GM12878 (cell line): ENCODE measurements around the gene RCOR2. TPM values are rescaled to one million over a fixed set of nuclear protein-coding genes. Genes with fewer than 3 reads are reported as not detected.

Source experiments
- ATAC-seq: fragments of 200-7000 bp; cut with Tn5 transposase; 3 replicates; pipeline ENCODE4 v1.9.1; 2020; ENCODE audit warnings: mild to moderate bottlenecking, moderate library complexity
- BruUV-seq: library from RNA; stranded (reverse); fragments of 400-500 nt; replicated peaks from 2 replicates; lab custom pipeline; 2021; lab: Mats Ljungman, UMichigan
- CTCF ChIA-PET: fragments of 300-600 bp; sonication (Branson Sonifier 250); formaldehyde crosslinking; extraction: SDS; loops from one replicate; lab custom pipeline; 2021; ENCODE audit warnings: inconsistent platforms; lab: Yijun Ruan, JAX
- POLR2A ChIA-PET: fragments of 350-600 bp; formaldehyde crosslinking; extraction: SDS; loops from one replicate; lab custom pipeline; 2021; ENCODE audit warnings: inconsistent platforms; lab: Charles Lee
- RAD21 ChIA-PET: fragments of 300-600 bp; sonication (Branson Sonifier 250); formaldehyde crosslinking; loops from one replicate; lab custom pipeline; 2023; ENCODE audit warnings: antibody characterized with exemption; ENCODE audit not compliant: unreplicated experiment; lab: Charles Lee
- SMC1A ChIA-PET: fragments of 300-600 bp; sonication (Branson Sonifier 250); formaldehyde crosslinking; loops from one replicate; lab custom pipeline; 2023; ENCODE audit not compliant: unreplicated experiment, uncharacterized antibody; lab: Charles Lee
- DNase-seq: peaks from one replicate; pipeline ENCODE4 v3.0.0-alpha.2; 2011; ENCODE audit warnings: low read depth, low spot score
- FAIRE-seq: peaks from 3 replicates; lab custom pipeline; 2011; peaks lifted over from hg19 to GRCh38; lab: Jason Lieb, UNC
- H2AFZ ChIP-seq: 2 replicates; pipeline ENCODE4 v1.6.0; 2011; ENCODE audit warnings: low read depth, low read length, control low read depth; ENCODE audit not compliant: control insufficient read depth
- H3K27ac ChIP-seq: 2 replicates; pipeline ENCODE4 v1.5.1; 2011; ENCODE audit warnings: control low read depth; ENCODE audit not compliant: control insufficient read depth, insufficient read depth
- H3K27me3 ChIP-seq, 2 experiments: replicated peaks in 1 of 2; 2 replicates each; pipeline versions ENCODE4 v1.6.0 to v1.6.1; 2011; ENCODE audit warnings: low read length in 1 of 2; ENCODE audit not compliant: control insufficient read depth in 2 of 2, insufficient read depth in 2 of 2
- H3K36me3 ChIP-seq, 2 experiments: 2 replicates each; pipeline ENCODE4 v1.5.1; 2011; ENCODE audit warnings: low read length in 1 of 2; ENCODE audit not compliant: control insufficient read depth in 2 of 2, insufficient read depth in 2 of 2
- H3K4me1 ChIP-seq: 2 replicates; pipeline ENCODE4 v1.6.1; 2011; ENCODE audit warnings: mild to moderate bottlenecking, low read length, moderate library complexity, mixed read lengths; ENCODE audit not compliant: control insufficient read depth, insufficient read depth
- H3K4me2 ChIP-seq: 2 replicates; pipeline ENCODE4 v1.6.0; 2011; ENCODE audit warnings: control low read depth; ENCODE audit not compliant: control insufficient read depth, insufficient read depth
- H3K4me3 ChIP-seq: fragments of 200-600 bp; sonication (generic); 2 replicates; pipeline ENCODE4 v1.5.1; 2016
- H3K79me2 ChIP-seq: 2 replicates; pipeline ENCODE4 v1.6.0; 2011; ENCODE audit warnings: low read length; ENCODE audit not compliant: control insufficient read depth, insufficient read depth
- H3K9ac ChIP-seq: 2 replicates; pipeline ENCODE4 v1.8.0; 2011; ENCODE audit warnings: low read length, control low read depth, mixed read lengths; ENCODE audit not compliant: control insufficient read depth, insufficient read depth
- H3K9me3 ChIP-seq: replicated peaks from 3 replicates; pipeline ENCODE4 v1.5.1; 2011; ENCODE audit warnings: mild to moderate bottlenecking, low read length; ENCODE audit not compliant: control insufficient read depth, insufficient read depth
- H4K20me1 ChIP-seq: 2 replicates; pipeline ENCODE4 v1.6.0; 2011; ENCODE audit not compliant: control insufficient read depth, insufficient read depth
- BCL11A ChIP-seq: IDR thresholded peaks from 2 replicates; pipeline ENCODE4 v1.6.1; 2011; ENCODE audit warnings: low read depth, low read length
- CHD2 ChIP-seq: IDR thresholded peaks from 2 replicates; pipeline ENCODE4 v1.6.1; 2011; ENCODE audit warnings: low read depth, low read length, improper control_type of control experiment, borderline replicate concordance
- CHD4 ChIP-seq: fragments of 200-600 bp; sonication (generic); IDR thresholded peaks from 2 replicates; pipeline ENCODE4 v1.6.1; 2016; ENCODE audit warnings: mild to moderate bottlenecking
- CUX1 ChIP-seq: IDR thresholded peaks from 2 replicates; pipeline ENCODE4 v1.6.1; 2012; ENCODE audit warnings: improper control_type of control experiment, low read depth, low read length; ENCODE audit not compliant: insufficient replicate concordance
- IRF4 ChIP-seq: IDR thresholded peaks from 2 replicates; pipeline ENCODE4 v1.6.1; 2011; ENCODE audit warnings: low read depth, low read length
- MYC ChIP-seq: IDR thresholded peaks from 2 replicates; pipeline ENCODE4 v1.6.1; 2011; ENCODE audit warnings: mild to moderate bottlenecking, low read length, moderate library complexity, inconsistent platforms; ENCODE audit not compliant: insufficient read depth, insufficient replicate concordance, insufficient read length, severe bottlenecking
- PAX5 ChIP-seq: IDR thresholded peaks from 2 replicates; pipeline ENCODE4 v1.6.1; 2011; ENCODE audit warnings: low read depth, low read length, borderline replicate concordance
- POLR2AphosphoS2 ChIP-seq: IDR thresholded peaks from 2 replicates; pipeline ENCODE4 v1.6.1; 2011; ENCODE audit warnings: low read depth, mild to moderate bottlenecking, low read length, improper control_type of control experiment, moderate library complexity
- RAD51 ChIP-seq: fragments of 450-650 bp; IDR thresholded peaks from 2 replicates; pipeline ENCODE4 v1.6.1; 2016; ENCODE audit warnings: moderate library complexity, mild to moderate bottlenecking, inconsistent platforms
- RFX5 ChIP-seq: IDR thresholded peaks from 2 replicates; pipeline ENCODE4 v1.6.1; 2011; ENCODE audit warnings: low read depth, low read length, improper control_type of control experiment
- TCF12 ChIP-seq: IDR thresholded peaks from 2 replicates; pipeline ENCODE4 v1.6.1; 2011; ENCODE audit warnings: low read depth, mild to moderate bottlenecking, low read length
- WGBS: methylation state at CpG from one replicate; pipeline ENCODE4 v1.1.6; 2016; ENCODE audit warnings: low lambda C conversion rate; ENCODE audit not compliant: insufficient replicate concordance, insufficient coverage; ENCODE audit errors: missing lambda C conversion rate; 5-methylcytosine and 5-hydroxymethylcytosine counted together
- in situ Hi-C: fragments of 300-500 bp; cut with MboI; formaldehyde crosslinking; loops from 9 replicates; pipeline ENCODE4 v1.14.3; 2018; ENCODE audit warnings: mixed read lengths
- intact Hi-C: fragments of 100-400 bp; cut with micrococcal nuclease; formaldehyde crosslinking; loops from one replicate; pipeline ENCODE4 v1.14.2; 2022; ENCODE audit not compliant: unreplicated experiment
- polyA plus RNA-seq, 11 experiments: library from polyadenylated mRNA; depleted of rRNA in 4 of 11; unstranded in 6 of 11; stranded (reverse) in 5 of 11; fragments of >200 nt; fragmentation: Nextera tagmentation in 4 of 11; fragmentation: Illumina TruSeq in 1 of 11; extraction: Ambion mirVana in 4 of 11; extraction: Trizol in 1 of 11; gene quantifications; 1 replicate in 1 of 11; 2 replicates in 10 of 11; pipeline versions ENCODE4 v1.2.1 to v1.2.3, GENCODE V29; 2011 to 2016; ENCODE audit warnings: inconsistent platforms in 2 of 11, missing spikeins in 2 of 11, low read depth in 1 of 11
- total RNA-seq, 4 experiments: library from RNA; depleted of rRNA in 3 of 4; stranded (reverse); fragments of >200 nt in 3 of 4; fragmentation: Illumina TruSeq in 1 of 4; extraction: Trizol in 1 of 4; gene quantifications; 2 replicates each; pipeline versions ENCODE4 v1.2.1 to v1.2.3, GENCODE V29; 2013 to 2021
- TF ChIP-seq, protein P1 (sequence below): IDR thresholded peaks from 2 replicates; pipeline ENCODE4 v1.6.1; 2011; ENCODE audit warnings: mild to moderate bottlenecking, low read depth, low read length, moderate library complexity; ENCODE audit not compliant: insufficient replicate concordance
- TF ChIP-seq, protein P2 (sequence below): fragments of 150-350 bp; IDR thresholded peaks from 2 replicates; pipeline ENCODE4 v1.6.1; 2016; ENCODE audit warnings: low read depth, low read length

RCOR2 gene
- total and polyA plus RNA-seq, 10 of the 15 experiments (the other 5 are each of a cell fraction or from before 2014, with no cell fraction given): 0.06 to 0.32 (median 0.17) TPM; not detected in 5

- TF ChIP-seq CHD4: no peak
These were observed 25.8 kb upstream of the RCOR2 start (continued) for GRCh38 chr11:63942803-63943202.

- Histone ChIP-seq H4K20me1 (no peaks in the 10 kb centered on the region), H3K36me3 (peaks cover 8 to 9% of the 10 kb centered on the region in 2 experiments; a peak in 3 of 4 replicates), H3K79me2 (peaks cover 43% of the 10 kb centered on the region), H3K27ac (no peak overlapping the region), H3K27me3 (no peaks in the 10 kb centered on the region), H3K9me3 (no peaks in the 10 kb centered on the region), H3K4me2 (no peak overlapping the region), H3K4me1 (peaks cover 24% of the 10 kb centered on the region; the same call in 1 of the 2 replicates), H2AFZ (no peak overlapping the region), H3K4me3 (no peak overlapping the region), H3K9ac (no peak overlapping the region)
- FAIRE-seq: no peak
- in situ Hi-C loops (no loop called here), intact Hi-C loops (no loop called here)
- 75% methylated on average over 4 of the region's 4 CpGs for WGBS
- no peak for DNase-seq
- ChIA-PET CTCF (interaction anchor here (0.9 to 12.7 kb wide), 3 partner anchors 9 to 174 kb away, joined by 3 to 271 read pairs (median 6); partner anchors contain the start of genes MARK2 and ZFTA), POLR2A (interaction anchor here (1.4 kb wide), 1 partner anchor 10 kb away, joined by 6 read pairs; no protein-coding TSS in a partner anchor), SMC1A (interaction anchor here (1.4 to 11.4 kb wide), 3 partner anchors 10 to 105 kb away, joined by 5 to 234 read pairs (median 6); partner anchors contain the start of gene MARK2), RAD21 (interaction anchor here (6.0 kb wide), 1 partner anchor 104 kb away, joined by 101 read pairs; the partner anchor contains the start of gene MARK2)
- no peak for ATAC-seq
- BruUV-seq: no TSS peak
- TF ChIP-seq CHD2 (no peak), TCF12 (no peak), PAX5 (no peak), RAD51 (no peak), MYC (no peak), POLR2AphosphoS2 (no peak), BCL11A (no peak), IRF4 (no peak), CUX1 (no peak), RFX5 (no peak)
- TF ChIP-seq, protein P1, sequence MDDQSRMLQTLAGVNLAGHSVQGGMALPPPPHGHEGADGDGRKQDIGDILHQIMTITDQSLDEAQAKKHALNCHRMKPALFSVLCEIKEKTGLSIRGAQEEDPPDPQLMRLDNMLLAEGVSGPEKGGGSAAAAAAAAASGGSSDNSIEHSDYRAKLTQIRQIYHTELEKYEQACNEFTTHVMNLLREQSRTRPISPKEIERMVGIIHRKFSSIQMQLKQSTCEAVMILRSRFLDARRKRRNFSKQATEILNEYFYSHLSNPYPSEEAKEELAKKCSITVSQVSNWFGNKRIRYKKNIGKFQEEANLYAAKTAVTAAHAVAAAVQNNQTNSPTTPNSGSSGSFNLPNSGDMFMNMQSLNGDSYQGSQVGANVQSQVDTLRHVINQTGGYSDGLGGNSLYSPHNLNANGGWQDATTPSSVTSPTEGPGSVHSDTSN: no peak
- TF ChIP-seq, protein P2, sequence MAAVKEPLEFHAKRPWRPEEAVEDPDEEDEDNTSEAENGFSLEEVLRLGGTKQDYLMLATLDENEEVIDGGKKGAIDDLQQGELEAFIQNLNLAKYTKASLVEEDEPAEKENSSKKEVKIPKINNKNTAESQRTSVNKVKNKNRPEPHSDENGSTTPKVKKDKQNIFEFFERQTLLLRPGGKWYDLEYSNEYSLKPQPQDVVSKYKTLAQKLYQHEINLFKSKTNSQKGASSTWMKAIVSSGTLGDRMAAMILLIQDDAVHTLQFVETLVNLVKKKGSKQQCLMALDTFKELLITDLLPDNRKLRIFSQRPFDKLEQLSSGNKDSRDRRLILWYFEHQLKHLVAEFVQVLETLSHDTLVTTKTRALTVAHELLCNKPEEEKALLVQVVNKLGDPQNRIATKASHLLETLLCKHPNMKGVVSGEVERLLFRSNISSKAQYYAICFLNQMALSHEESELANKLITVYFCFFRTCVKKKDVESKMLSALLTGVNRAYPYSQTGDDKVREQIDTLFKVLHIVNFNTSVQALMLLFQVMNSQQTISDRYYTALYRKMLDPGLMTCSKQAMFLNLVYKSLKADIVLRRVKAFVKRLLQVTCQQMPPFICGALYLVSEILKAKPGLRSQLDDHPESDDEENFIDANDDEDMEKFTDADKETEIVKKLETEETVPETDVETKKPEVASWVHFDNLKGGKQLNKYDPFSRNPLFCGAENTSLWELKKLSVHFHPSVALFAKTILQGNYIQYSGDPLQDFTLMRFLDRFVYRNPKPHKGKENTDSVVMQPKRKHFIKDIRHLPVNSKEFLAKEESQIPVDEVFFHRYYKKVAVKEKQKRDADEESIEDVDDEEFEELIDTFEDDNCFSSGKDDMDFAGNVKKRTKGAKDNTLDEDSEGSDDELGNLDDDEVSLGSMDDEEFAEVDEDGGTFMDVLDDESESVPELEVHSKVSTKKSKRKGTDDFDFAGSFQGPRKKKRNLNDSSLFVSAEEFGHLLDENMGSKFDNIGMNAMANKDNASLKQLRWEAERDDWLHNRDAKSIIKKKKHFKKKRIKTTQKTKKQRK: no peak
These were observed 24.9 kb upstream of the RCOR2 start for GRCh38 chr11:63941901-63942300.
